Naive thymus-derived CD4-positive, alpha-beta T cell (primary cell): Measurements from ENCODE around the gene UCHL3. TPM values are rescaled to one million over a fixed set of nuclear protein-coding genes. Genes with fewer than 3 reads are reported as not detected.

Experiments
- ATAC-seq: fragments of 150-1000 bp; cut with Tn5 transposase; 2 replicates; pipeline ENCODE4 v1.10.0; 2021; ENCODE audit warnings: mild to moderate bottlenecking, moderate library complexity
- CTCF ChIA-PET: fragments of 350-600 bp; sonication (Branson Sonifier 250); formaldehyde crosslinking; loops from one replicate; lab custom pipeline; 2021; ENCODE audit warnings: antibody characterized with exemption; lab: Charles Lee
- POLR2A ChIA-PET: fragments of 350-600 bp; sonication (Branson Sonifier 250); formaldehyde crosslinking; loops from one replicate; lab custom pipeline; 2021; ENCODE audit warnings: antibody characterized with exemption, inconsistent platforms; lab: Charles Lee
- DNase-seq, 9 donors: peaks; one replicate each; pipeline versions ENCODE4 v3.0.0 to v3.0.0-alpha.2; 2020 to 2022; ENCODE audit warnings: mixed read lengths in 1 of 9
- H3K27ac ChIP-seq: one replicate; pipeline ENCODE4 v1.7.0; 2013; ENCODE audit warnings: mild to moderate bottlenecking, low read depth, low read length, moderate library complexity
- H3K27me3 ChIP-seq, 2 donors: one replicate each; pipeline ENCODE4 v1.7.0; 2013; ENCODE audit warnings: low read length in 2 of 2, mild to moderate bottlenecking in 2 of 2, moderate library complexity in 2 of 2; ENCODE audit not compliant: control insufficient read depth in 2 of 2, insufficient read depth in 2 of 2
- H3K36me3 ChIP-seq, 3 experiments: 1 replicate in 2 of 3; 2 replicates in 1 of 3; pipeline ENCODE4 v1.7.0; 2013; ENCODE audit warnings: low read length in 3 of 3, mild to moderate bottlenecking in 3 of 3, moderate library complexity in 1 of 3; ENCODE audit not compliant: insufficient read depth in 3 of 3, control insufficient read depth in 2 of 3
- H3K4me1 ChIP-seq, 2 donors: one replicate each; pipeline ENCODE4 v1.7.0; 2013; ENCODE audit warnings: low read length in 2 of 2, mild to moderate bottlenecking in 2 of 2, moderate library complexity in 1 of 2; ENCODE audit not compliant: control insufficient read depth in 2 of 2, insufficient read depth in 2 of 2
- H3K4me3 ChIP-seq: 2 replicates; pipeline ENCODE4 v1.7.0; 2013; ENCODE audit warnings: mild to moderate bottlenecking, low read length
- H3K9me3 ChIP-seq, 3 experiments: 1 replicate in 2 of 3; 2 replicates in 1 of 3; pipeline ENCODE4 v1.7.0; 2013; ENCODE audit warnings: low read length in 3 of 3; ENCODE audit not compliant: control insufficient read depth in 2 of 3
- H3K27ac Mint-ChIP-seq, 9 donors: one replicate each; pipeline ENCODE4 v1.8.0; 2020 to 2022; ENCODE audit warnings: mixed read lengths in 9 of 9, mild to moderate bottlenecking in 8 of 9, moderate library complexity in 5 of 9, inconsistent platforms in 2 of 9
- H3K27me3 Mint-ChIP-seq, 5 donors: one replicate each; pipeline ENCODE4 v1.8.0; 2021 to 2022; ENCODE audit warnings: mixed read lengths in 5 of 5, mild to moderate bottlenecking in 1 of 5
- H3K36me3 Mint-ChIP-seq, 5 donors: one replicate each; pipeline ENCODE4 v1.8.0; 2020 to 2022; ENCODE audit warnings: mixed read lengths in 5 of 5, mild to moderate bottlenecking in 3 of 5, inconsistent platforms in 1 of 5
- H3K4me1 Mint-ChIP-seq, 7 donors: one replicate each; pipeline ENCODE4 v1.8.0; 2020 to 2022; ENCODE audit warnings: mixed read lengths in 7 of 7, mild to moderate bottlenecking in 3 of 7, inconsistent platforms in 1 of 7
- H3K4me3 Mint-ChIP-seq, 10 donors: one replicate each; pipeline ENCODE4 v1.8.0; 2020 to 2022; ENCODE audit warnings: mild to moderate bottlenecking in 10 of 10, mixed read lengths in 10 of 10, moderate library complexity in 6 of 10, inconsistent platforms in 2 of 10
- H3K9me3 Mint-ChIP-seq, 11 donors: one replicate each; pipeline ENCODE4 v1.8.0; 2020 to 2022; ENCODE audit warnings: mixed read lengths in 11 of 11, mild to moderate bottlenecking in 4 of 11, inconsistent platforms in 1 of 11, moderate library complexity in 1 of 11
- intact Hi-C, 2 donors: fragments of 100-400 bp; cut with micrococcal nuclease; formaldehyde crosslinking; loops; one replicate each; pipeline ENCODE4 v1.15.1; 2023
- polyA plus RNA-seq, 2 donors: library from polyadenylated mRNA; unstranded; fragments of 300-500 nt; fragmentation: Illumina TruSeq; gene quantifications; one replicate each; pipeline ENCODE4 v1.2.3, GENCODE V29; 2021
- total RNA-seq, 6 experiments: library from RNA in 5 of 6; stranded (reverse) in 5 of 6; gene quantifications; 1 replicate in 5 of 6; 2 replicates in 1 of 6; pipeline ENCODE4 v1.2.3 and lab custom pipeline; 2021 to 2026

UCHL3 gene
- total RNA-seq (10 to 100 TPM; 18.6 to 35.8 (median 20.6) TPM), polyA plus RNA-seq (10 to 100 TPM; 49.4 to 60.0 TPM), total RNA-seq (lab: John Stamatoyannopoulos, UW) (1.1 reads per million)

DNA sequence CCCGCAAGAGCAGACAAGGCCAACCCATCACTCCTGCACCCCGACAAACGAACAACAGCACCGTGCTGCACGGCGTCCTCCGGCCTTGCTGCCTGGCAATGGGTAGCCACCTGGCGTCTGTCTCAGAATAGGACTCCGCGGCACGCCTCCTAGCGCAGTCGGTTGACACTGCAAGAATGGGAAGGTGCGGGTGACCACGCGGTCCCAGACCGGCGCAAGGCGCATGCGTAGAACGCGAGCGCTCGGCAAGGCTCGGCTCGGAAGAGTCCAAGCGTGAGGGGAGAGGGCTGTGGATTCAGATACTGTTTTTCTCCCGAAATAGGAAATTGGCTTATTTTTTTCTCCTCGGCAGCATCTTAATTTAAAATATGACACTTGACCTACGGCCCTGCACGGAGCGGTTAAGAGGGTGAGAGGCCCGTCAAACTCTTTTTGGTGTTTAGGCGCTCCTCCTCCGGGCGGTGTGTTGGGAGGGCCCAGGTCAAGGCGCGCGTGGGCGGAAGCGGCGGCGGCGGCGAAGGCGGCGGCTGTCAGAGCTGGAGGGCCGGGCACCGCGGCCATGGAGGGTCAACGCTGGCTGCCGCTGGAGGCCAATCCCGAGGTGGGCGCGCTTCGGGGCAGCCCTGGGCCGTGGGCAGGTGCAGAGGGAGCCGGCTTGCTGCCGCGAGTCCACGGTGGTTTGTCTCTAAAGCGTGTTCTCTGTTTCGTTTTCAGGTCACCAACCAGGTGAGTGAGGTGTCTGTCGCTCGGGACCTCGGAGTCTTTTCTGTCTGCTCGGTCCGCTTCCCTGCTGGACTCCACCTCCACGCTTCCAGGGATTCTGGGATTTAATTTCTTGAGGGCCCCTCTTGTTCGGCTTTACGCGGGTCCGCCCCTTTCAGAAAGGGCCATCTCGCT lies at the start of gene UCHL3:
TSS of gene UCHL3 (plus strand) at position 530 of the 897 bp plus-strand sequence. CDS start at position 560, 30 bp downstream.
- H3K4me1 ChIP-seq, result peaks cover 15% of the 10 kb centered on the region in 2 donors

DNA sequence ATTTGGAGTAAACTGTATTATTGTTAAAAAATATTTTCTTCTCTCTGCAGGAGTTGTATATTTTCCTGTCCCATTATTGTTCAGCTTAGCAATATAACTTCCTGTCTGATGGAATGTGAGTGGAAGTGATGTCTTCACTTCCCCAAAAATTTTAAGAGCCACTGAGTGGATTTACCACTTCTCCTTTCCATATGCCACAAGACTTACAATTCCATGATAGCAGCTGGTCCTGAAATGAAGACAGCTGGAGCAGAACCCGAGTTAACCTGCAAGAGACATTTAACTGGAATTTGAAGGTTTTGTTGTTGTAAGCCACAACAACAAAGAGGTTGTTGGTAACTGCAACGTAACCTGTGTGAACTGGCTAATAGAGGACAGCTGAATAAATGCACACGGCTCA lies 44.3 kb upstream of the UCHL3 start:
- Mint-ChIP-seq H3K9me3 (no peaks in the 10 kb centered on the region), H3K36me3 (no peaks in the 10 kb centered on the region), H3K4me1 (no peaks in the 10 kb centered on the region), H3K27me3 (peaks cover 0 to 5% (median 0%) of the 10 kb centered on the region in 5 donors), H3K4me3 (no peak overlapping the region), H3K27ac (no peak overlapping the region)
- Histone ChIP-seq H3K27ac (no peak overlapping the region), H3K4me3 (no peak overlapping the region), H3K36me3 (no peaks in the 10 kb centered on the region), H3K27me3 (no peaks in the 10 kb centered on the region), H3K9me3 (no peaks in the 10 kb centered on the region), H3K4me1 (no peaks in the 10 kb centered on the region)
- intact Hi-C loops, result no loop called here
- ChIA-PET POLR2A (no interaction called here), CTCF (no interaction called here)
- DNase-seq (no peak), ATAC-seq (peak; percentile 57)

More for the DNA sequence above, at the start of gene UCHL3:
- DNase-seq (peak; percentile 94 to 99 (median 97)), ATAC-seq (peak; percentile 97)
- intact Hi-C loops, result loop anchor here (1.0 to 10.0 kb wide), 19 partner anchors 9 to 1832 kb away; partner anchors contain the start of genes COMMD6 (in 2 of the 2), FBXL3 (in 2 of the 2), LMO7 (in 2 of the 2) and MYCBP2 (in 2 of the 2)
- peak within 1 kb of the TSS; percentile 84 for H3K27ac ChIP-seq
- Mint-ChIP-seq H3K36me3 (peaks cover 4 to 15% (median 13%) of the 10 kb centered on the region in 5 donors), H3K9me3 (peaks cover 0 to 4% (median 0%) of the 10 kb centered on the region in 11 donors), H3K27me3 (peaks cover 0 to 2% (median 0%) of the 10 kb centered on the region in 5 donors), H3K4me3 (peak within 1 kb of the TSS; percentile 91 to 99 (median 96)), H3K27ac (peak within 1 kb of the TSS; percentile 94 to 99 (median 98)), H3K4me1 (peaks cover 27 to 53% (median 46%) of the 10 kb centered on the region in 7 donors)
- H3K4me3 ChIP-seq, result peak within 1 kb of the TSS; percentile 95
- H3K36me3 ChIP-seq, result peaks cover 0 to 11% (median 0%) of the 10 kb centered on the region in 3 experiments
- no peaks in the 10 kb centered on the region for H3K9me3 ChIP-seq
- ChIA-PET CTCF (interaction anchor here (1.0 to 1.1 kb wide), 2 partner anchors 12 to 177 kb away, joined by 3 read pairs; partner anchors contain the start of gene COMMD6), POLR2A (interaction anchor here (0.6 kb wide), 1 partner anchor 12 kb away, joined by 3 read pairs; the partner anchor contains the start of gene COMMD6)
- no peaks in the 10 kb centered on the region for H3K27me3 ChIP-seq

DNA sequence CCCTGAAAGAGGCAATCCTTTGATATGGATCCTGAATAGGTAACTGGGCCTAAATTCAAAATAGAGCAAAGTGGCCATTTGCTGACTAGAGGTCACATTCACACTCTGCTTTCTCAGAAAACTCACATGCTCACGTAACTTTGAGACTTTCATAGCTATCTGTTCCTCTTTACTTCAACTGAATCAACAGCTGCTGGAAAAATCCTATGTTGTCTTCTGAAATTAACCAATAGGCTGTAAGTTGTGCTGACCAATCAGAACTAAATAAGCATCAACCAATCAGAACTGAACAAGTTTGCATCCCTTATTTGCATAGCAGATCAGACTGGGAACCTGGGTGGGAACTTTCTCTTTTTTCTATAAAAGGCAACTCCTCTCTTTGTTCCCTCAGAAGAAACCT lies 43.6 kb upstream of the UCHL3 start:
- Mint-ChIP-seq H3K4me1 (no peaks in the 10 kb centered on the region), H3K27me3 (peaks cover 0 to 5% (median 3%) of the 10 kb centered on the region in 5 donors), H3K9me3 (no peaks in the 10 kb centered on the region), H3K36me3 (no peaks in the 10 kb centered on the region), H3K27ac (no peak overlapping the region), H3K4me3 (no peak overlapping the region)
- intact Hi-C loops, result no loop called here
- Histone ChIP-seq H3K27me3 (no peaks in the 10 kb centered on the region), H3K4me1 (no peaks in the 10 kb centered on the region), H3K4me3 (no peak overlapping the region), H3K27ac (no peak overlapping the region), H3K36me3 (no peaks in the 10 kb centered on the region), H3K9me3 (no peaks in the 10 kb centered on the region)
- POLR2A ChIA-PET, result no interaction called here
- DNase-seq (no peak), ATAC-seq (no peak)
- CTCF ChIA-PET, result no interaction called here

DNA sequence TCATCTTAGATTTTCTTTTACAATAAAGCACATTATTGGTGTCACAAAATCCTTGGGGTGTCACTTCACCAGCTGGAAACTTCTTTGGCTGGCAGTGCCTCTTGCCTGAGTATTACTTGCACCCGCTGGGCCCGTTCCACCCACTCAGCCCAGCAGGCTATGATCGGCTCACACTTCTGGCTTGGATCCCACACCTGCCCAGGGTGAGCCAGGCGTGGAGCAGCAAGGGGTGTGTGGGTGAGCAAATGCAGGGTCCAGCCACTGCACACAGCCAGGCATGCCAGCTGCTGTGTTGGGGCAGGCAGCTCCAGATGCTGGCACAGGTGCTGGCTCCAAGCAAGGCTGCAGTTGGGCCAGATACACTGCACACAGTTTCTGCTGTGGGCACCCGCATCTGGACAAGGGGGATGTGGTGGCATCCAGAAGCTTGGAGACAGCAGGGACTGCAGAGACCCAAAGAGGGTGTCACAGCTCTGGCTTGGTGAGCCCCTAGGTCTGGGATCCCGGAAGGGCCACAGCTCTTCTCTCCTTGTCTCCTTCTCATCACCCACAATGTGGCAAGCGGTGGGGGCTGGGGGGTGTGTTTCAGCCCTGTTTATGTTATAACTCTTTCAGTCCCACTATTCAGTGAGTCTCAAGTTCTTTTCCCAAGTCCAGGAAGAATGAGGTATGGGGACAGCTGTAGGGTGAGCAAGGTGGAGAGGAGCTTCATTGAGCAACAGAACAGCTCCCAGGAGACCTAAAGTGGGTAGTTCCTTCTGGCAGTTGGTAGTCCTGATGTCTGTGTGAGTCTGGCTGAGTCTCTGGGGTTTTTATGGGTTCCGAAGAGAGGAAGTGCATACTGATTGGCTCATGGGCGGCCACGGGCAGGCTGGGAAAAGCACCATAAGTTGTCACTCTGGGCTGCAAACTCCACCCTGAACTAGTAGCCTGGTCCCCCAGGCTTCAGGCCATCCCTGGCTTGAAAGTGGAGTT lies 42.3 kb upstream of the UCHL3 start:
- DNase-seq, result no peak
- Histone ChIP-seq H3K36me3 (no peaks in the 10 kb centered on the region), H3K4me3 (no peak overlapping the region), H3K27ac (no peak overlapping the region), H3K9me3 (no peaks in the 10 kb centered on the region), H3K4me1 (no peaks in the 10 kb centered on the region), H3K27me3 (no peaks in the 10 kb centered on the region)
- peak; percentile 16 for ATAC-seq
- POLR2A ChIA-PET, result no interaction called here
- Mint-ChIP-seq H3K4me3 (no peak overlapping the region), H3K36me3 (no peaks in the 10 kb centered on the region), H3K9me3 (no peaks in the 10 kb centered on the region), H3K27me3 (peaks cover 0 to 5% (median 3%) of the 10 kb centered on the region in 5 donors), H3K4me1 (peaks cover 0 to 2% (median 0%) of the 10 kb centered on the region in 7 donors), H3K27ac (no peak overlapping the region)
- CTCF ChIA-PET, result no interaction called here
- intact Hi-C loops, result no loop called here

DNA sequence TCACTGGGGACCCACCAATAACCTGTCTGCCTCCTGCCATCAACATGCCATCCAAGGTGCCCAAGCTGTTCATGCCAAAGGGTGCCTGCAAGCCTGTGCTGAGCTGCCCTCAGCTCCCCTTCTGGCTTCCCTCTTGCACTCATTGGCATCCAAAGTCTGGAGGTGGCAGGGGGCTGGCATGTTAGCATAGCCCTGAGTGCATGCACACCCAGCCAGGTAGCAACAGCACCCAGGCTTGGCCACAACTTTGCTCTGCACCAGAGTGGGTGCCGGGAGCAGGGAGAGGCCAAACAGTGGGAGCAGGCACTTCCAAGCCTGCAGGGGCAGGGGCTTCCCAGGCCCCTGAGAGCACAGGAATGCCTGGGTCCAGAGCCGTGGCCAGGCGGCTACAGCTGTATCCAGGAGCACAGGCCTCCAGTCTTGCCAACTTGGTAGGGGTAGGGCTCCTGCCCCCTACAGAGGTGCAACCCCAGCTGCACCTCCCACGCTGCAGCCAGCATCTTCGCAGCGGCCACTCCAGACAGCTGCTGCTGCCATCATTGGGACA lies 41.5 kb upstream of the UCHL3 start:
- intact Hi-C loops, result no loop called here
- H3K27ac ChIP-seq, result no peak overlapping the region
- Mint-ChIP-seq H3K4me3 (no peak overlapping the region), H3K27ac (no peak overlapping the region), H3K4me1 (peaks cover 0 to 4% (median 0%) of the 10 kb centered on the region in 7 donors), H3K27me3 (peaks cover 1 to 8% (median 7%) of the 10 kb centered on the region in 5 donors), H3K9me3 (peaks cover 0 to 1% (median 0%) of the 10 kb centered on the region in 11 donors), H3K36me3 (no peaks in the 10 kb centered on the region)
- H3K4me3 ChIP-seq, result no peak overlapping the region
- ATAC-seq (no peak), DNase-seq (no peak)
- no peaks in the 10 kb centered on the region for H3K4me1 ChIP-seq
- H3K27me3 ChIP-seq, result no peaks in the 10 kb centered on the region
- POLR2A ChIA-PET, result no interaction called here
- no peaks in the 10 kb centered on the region for H3K36me3 ChIP-seq
- CTCF ChIA-PET, result no interaction called here
- no peaks in the 10 kb centered on the region for H3K9me3 ChIP-seq
